ENCODE results near the gene VMAC. TPM values are rescaled to one million over a fixed set of nuclear protein-coding genes. Genes with fewer than 3 reads are reported as not detected.

The VMAC gene
- total RNA-seq, 2 donors from 2014 or later, result 5.9 TPM

DNA sequence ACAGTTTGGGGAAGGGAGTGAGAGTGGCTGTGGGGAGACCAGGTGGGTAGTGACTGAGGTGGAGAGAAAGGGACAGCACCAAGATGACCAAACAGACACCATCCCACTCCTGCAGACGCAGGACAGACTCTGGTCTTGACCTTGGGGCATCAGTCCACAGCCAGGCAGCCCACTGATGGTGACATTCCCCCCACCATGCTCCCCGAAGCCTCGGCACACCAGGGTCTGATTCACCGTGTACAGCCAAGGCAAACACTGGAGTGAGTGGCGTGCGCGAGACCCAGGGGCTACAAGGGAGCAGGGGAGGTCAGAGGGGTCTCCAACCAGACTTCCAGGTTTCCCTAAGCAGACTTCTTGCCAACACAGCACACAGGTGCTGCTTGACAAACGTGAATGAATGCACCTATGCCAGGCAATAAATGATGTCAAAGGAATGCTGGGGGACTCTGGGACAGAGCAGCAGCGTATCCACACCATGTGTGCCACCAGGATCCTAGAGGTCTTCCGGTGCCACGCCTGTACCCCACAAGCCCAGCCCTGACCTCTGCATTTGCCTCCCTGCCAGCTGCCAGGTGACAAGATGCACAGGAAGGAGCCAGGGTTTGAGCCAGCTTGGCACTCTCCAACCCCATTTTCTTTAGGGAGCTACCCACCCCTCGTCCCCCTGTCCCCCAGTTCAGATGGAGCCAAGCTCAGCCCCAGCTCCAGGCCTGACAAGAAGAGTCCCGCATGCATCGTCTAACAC, 54.8 kb downstream of the VMAC start:
- no peaks in the 10 kb centered on the region for H3K9me3 Mint-ChIP-seq
- TF ChIP-seq, protein P1, sequence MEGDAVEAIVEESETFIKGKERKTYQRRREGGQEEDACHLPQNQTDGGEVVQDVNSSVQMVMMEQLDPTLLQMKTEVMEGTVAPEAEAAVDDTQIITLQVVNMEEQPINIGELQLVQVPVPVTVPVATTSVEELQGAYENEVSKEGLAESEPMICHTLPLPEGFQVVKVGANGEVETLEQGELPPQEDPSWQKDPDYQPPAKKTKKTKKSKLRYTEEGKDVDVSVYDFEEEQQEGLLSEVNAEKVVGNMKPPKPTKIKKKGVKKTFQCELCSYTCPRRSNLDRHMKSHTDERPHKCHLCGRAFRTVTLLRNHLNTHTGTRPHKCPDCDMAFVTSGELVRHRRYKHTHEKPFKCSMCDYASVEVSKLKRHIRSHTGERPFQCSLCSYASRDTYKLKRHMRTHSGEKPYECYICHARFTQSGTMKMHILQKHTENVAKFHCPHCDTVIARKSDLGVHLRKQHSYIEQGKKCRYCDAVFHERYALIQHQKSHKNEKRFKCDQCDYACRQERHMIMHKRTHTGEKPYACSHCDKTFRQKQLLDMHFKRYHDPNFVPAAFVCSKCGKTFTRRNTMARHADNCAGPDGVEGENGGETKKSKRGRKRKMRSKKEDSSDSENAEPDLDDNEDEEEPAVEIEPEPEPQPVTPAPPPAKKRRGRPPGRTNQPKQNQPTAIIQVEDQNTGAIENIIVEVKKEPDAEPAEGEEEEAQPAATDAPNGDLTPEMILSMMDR (conservative IDR thresholded peaks at IDR 0.05), result no peak

More for the DNA sequence above, 54.8 kb downstream of the VMAC start:
- WGBS, 2 experiments (ENCODE audit: insufficient coverage in 1 of 2, insufficient read length in 1 of 2), result 91 to 94% methylated on average over 11 to 14 of the region's 14 CpGs
- no peaks in the 10 kb centered on the region for H3K27me3 Mint-ChIP-seq (ENCODE audit: insufficient read depth)
- no peak overlapping the region for H3K4me3 Mint-ChIP-seq
- Histone ChIP-seq H3K27ac (ENCODE audit: low read depth, low read length) (no peak overlapping the region), H3K27me3 (ENCODE audit: control insufficient read depth, insufficient read depth, low read length, poor library complexity, severe bottlenecking) (no peaks in the 10 kb centered on the region), H3K4me1 (ENCODE audit: control insufficient read depth, insufficient read depth, low read length) (no peaks in the 10 kb centered on the region), H3K36me3 (ENCODE audit: control insufficient read depth, insufficient read depth, low read length) (peaks cover 5% of the 10 kb centered on the region), H3K9ac (ENCODE audit: extremely low read depth, low read length, poor library complexity, severe bottlenecking) (no peak overlapping the region), H3K4me3 (ENCODE audit: low read length) (no peak overlapping the region), H3K9me3 (ENCODE audit: control insufficient read depth, low read length) (no peaks in the 10 kb centered on the region)
- H3K27ac Mint-ChIP-seq, result no peak overlapping the region
- H3K4me1 Mint-ChIP-seq, result peaks cover 62% of the 10 kb centered on the region
- DNase-seq, result no peak
- H3K36me3 Mint-ChIP-seq (ENCODE audit: low read depth), result peaks cover 5% of the 10 kb centered on the region

Other genes starting within 250 kb of the VMAC start
- 10 to 100 TPM; 26.3 to 35.0 TPM for gene MICOS13, start 224.4 kb upstream of the VMAC start, total RNA-seq
- 10 to 100 TPM in 1 of 2 donors, 1 to 10 TPM in 1; 7.7 to 12.7 TPM for gene HSD11B1L, start 223.8 kb upstream of the VMAC start, total RNA-seq
- 1,000 to 10,000 TPM; 1,005 to 1,008 TPM for gene RPL36, start 214.6 kb upstream of the VMAC start, total RNA-seq
- gene LONP1, start 184.7 kb upstream of the VMAC start, total RNA-seq, result 100 to 1,000 TPM in 1 of 2 donors, 10 to 100 TPM in 1; 97.1 to 109 TPM
- not detected for gene CATSPERD, start 184.2 kb upstream of the VMAC start, total RNA-seq
- 1 to 10 TPM; 1.9 to 3.6 TPM for gene PRR22, start 120.1 kb upstream of the VMAC start, total RNA-seq
- gene DUS3L, start 113.7 kb upstream of the VMAC start, total RNA-seq, result 10 to 100 TPM; 19.6 to 36.8 TPM
- 1 to 10 TPM; 5.8 to 6.4 TPM for gene NRTN, start 99.8 kb upstream of the VMAC start, total RNA-seq
- gene FUT6, start 65.2 kb upstream of the VMAC start, total RNA-seq, result not detected
- 1 to 10 TPM in 1 of 2 donors, not detected in 1; 1.3 TPM for gene FUT3, start 53.4 kb upstream of the VMAC start, total RNA-seq
- 1 to 10 TPM in 1 of 2 donors, not detected in 1; 1.3 TPM for gene FUT5, start 34.3 kb upstream of the VMAC start, total RNA-seq
- 100 to 1,000 TPM; 242 to 269 TPM for gene NDUFA11, start 1.1 kb upstream of the VMAC start, total RNA-seq
- gene CAPS, start 9.4 kb downstream of the VMAC start, total RNA-seq, result 1 to 10 TPM; 6.6 to 6.7 TPM
- gene RANBP3, start 73.3 kb downstream of the VMAC start, total RNA-seq, result 10 to 100 TPM; 77.4 to 81.4 TPM
- 10 to 100 TPM in 1 of 2 donors, 1 to 10 TPM in 1; 6.6 to 11.0 TPM for gene RFX2, start 205.6 kb downstream of the VMAC start, total RNA-seq
- not detected for gene ACSBG2, start 230.8 kb downstream of the VMAC start, total RNA-seq